Mesendoderm (in vitro differentiated cells): ENCODE results near the gene SP140.

Source experiments
- DNase-seq: peaks from one replicate; pipeline ENCODE4 v3.0.0; 2013
- H2AK5ac ChIP-seq: 2 replicates; pipeline ENCODE4 v1.6.1; 2013; ENCODE audit warnings: low read length, inconsistent platforms
- H2BK120ac ChIP-seq: 2 replicates; pipeline ENCODE4 v1.6.1; 2013; ENCODE audit warnings: low read depth, mild to moderate bottlenecking, low read length, moderate library complexity, mixed read lengths
- H2BK15ac ChIP-seq: replicated peaks from 2 replicates; pipeline ENCODE4 v1.6.1; 2013; ENCODE audit warnings: low read depth, mild to moderate bottlenecking, moderate library complexity
- H2BK5ac ChIP-seq: 2 replicates; pipeline ENCODE4 v1.6.1; 2013; ENCODE audit warnings: low read length, inconsistent platforms
- H3K18ac ChIP-seq: 2 replicates; pipeline ENCODE4 v1.6.1; 2013; ENCODE audit warnings: mild to moderate bottlenecking, low read length, mixed read lengths
- H3K23ac ChIP-seq: one replicate; pipeline ENCODE4 v1.6.1; 2013; ENCODE audit warnings: low read length
- H3K27ac ChIP-seq: 2 replicates; pipeline ENCODE4 v1.5.1; 2013; ENCODE audit warnings: low read depth, mild to moderate bottlenecking, inconsistent platforms, low read length, moderate library complexity
- H3K27me3 ChIP-seq: 2 replicates; pipeline ENCODE4 v1.6.1; 2013; ENCODE audit warnings: low read length, control low read depth, mild to moderate bottlenecking, inconsistent platforms; ENCODE audit not compliant: insufficient read depth, poor library complexity
- H3K36me3 ChIP-seq: 2 replicates; pipeline ENCODE4 v1.6.1; 2013; ENCODE audit warnings: low read length, inconsistent platforms; ENCODE audit not compliant: control insufficient read depth, insufficient read depth
- H3K4ac ChIP-seq: one replicate; pipeline ENCODE4 v1.6.1; 2013; ENCODE audit warnings: low read depth, mild to moderate bottlenecking, low read length, moderate library complexity
- H3K4me1 ChIP-seq: 2 replicates; pipeline ENCODE4 v1.6.1; 2013; ENCODE audit warnings: low read depth, low read length, inconsistent platforms; ENCODE audit not compliant: control insufficient read depth
- H3K4me2 ChIP-seq: 2 replicates; pipeline ENCODE4 v1.6.1; 2013; ENCODE audit warnings: low read length
- H3K4me3 ChIP-seq: 2 replicates; pipeline ENCODE4 v1.5.1; 2013; ENCODE audit warnings: mild to moderate bottlenecking, low read length
- H3K56ac ChIP-seq: one replicate; pipeline ENCODE4 v1.6.1; 2013; ENCODE audit warnings: low read length
- H3K79me1 ChIP-seq: 2 replicates; pipeline ENCODE4 v1.6.1; 2013; ENCODE audit warnings: low read length, inconsistent platforms
- H3K79me2 ChIP-seq: 2 replicates; pipeline ENCODE4 v1.6.1; 2013; ENCODE audit warnings: mild to moderate bottlenecking, low read length; ENCODE audit not compliant: control insufficient read depth, insufficient read depth
- H3K9ac ChIP-seq: 2 replicates; pipeline ENCODE4 v1.6.1; 2013; ENCODE audit warnings: low read length, inconsistent platforms
- H4K5ac ChIP-seq: one replicate; pipeline ENCODE4 v1.6.1; 2013; ENCODE audit warnings: low read length
- H4K8ac ChIP-seq: one replicate; pipeline ENCODE4 v1.6.1; 2013; ENCODE audit warnings: low read depth, mild to moderate bottlenecking, control low read depth, low read length, moderate library complexity
- WGBS: extraction: QIAGEN DNeasy Blood & Tissue Kit; methylation state at CpG from one replicate; pipeline ENCODE4 v1.1.7; 2013; ENCODE audit warnings: low lambda C conversion rate, missing lambda C conversion rate; ENCODE audit not compliant: insufficient coverage; ENCODE audit errors: extremely low coverage; 5-methylcytosine and 5-hydroxymethylcytosine counted together

The SP140 gene

DNA sequence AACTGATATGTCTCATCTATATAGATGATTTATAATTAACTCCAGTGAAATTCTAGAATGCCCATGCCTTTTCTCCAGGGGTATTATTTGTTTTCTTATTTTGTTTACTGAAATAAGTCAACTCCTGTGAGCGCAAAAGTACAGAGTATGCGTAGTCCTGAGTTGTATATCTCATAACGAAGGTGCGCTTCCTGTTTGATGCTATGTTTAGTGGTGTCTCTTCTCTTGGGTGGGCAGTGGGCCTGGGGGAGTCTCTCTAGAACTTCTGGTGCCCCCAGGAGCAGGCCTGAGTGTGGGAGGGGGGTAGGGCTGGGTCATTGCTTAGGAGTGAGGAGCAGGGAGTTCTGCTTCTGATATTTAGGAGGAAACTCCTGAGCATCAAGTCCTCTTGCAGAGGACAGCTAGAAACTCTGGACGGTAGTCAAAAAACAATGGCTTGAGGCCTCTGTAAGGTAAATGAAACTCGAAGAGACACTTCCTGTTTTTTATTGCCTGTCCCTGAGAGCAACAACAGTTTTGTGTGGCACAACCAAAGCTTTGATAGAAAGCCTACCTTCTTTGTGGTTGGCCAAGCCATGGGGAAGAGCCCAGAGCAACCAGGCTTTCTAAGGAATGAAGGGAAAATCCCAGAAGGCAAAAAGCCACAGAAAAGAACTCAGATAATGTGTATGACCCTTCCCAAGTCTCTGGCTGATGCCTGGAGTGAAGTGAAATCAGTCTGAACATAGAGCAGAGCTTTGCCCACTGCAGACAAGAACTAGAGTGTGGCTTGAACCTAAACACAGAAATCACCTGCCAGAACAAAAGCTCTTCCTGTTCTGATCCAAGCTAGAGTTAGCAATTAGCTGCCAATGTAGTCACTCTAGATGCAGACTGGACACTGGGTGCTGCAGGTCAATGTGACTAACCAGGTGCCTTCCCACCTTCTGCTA, 92.9 kb downstream of the SP140 start:
- no peak overlapping the region for H3K9ac ChIP-seq
- H3K36me3 ChIP-seq, result no peaks in the 10 kb centered on the region
- no peak overlapping the region for H3K27ac ChIP-seq
- DNase-seq, result no peak
- no peak overlapping the region for H4K5ac ChIP-seq
- no peak overlapping the region for H3K18ac ChIP-seq
- H3K79me1 ChIP-seq, result no peaks in the 10 kb centered on the region
- H3K4ac ChIP-seq, result no peak overlapping the region
- no peak overlapping the region for H3K4me2 ChIP-seq
- no CpG with 5 or more reads among the region's 6 CpGs for WGBS
- no peaks in the 10 kb centered on the region for H3K4me1 ChIP-seq
- H3K23ac ChIP-seq, result no peak overlapping the region
- no peak overlapping the region for H2BK15ac ChIP-seq
- no peak overlapping the region for H3K56ac ChIP-seq
- no peak overlapping the region for H2BK5ac ChIP-seq
- no peak overlapping the region for H2BK120ac ChIP-seq
- H2AK5ac ChIP-seq, result no peak overlapping the region
- no peak overlapping the region for H4K8ac ChIP-seq
- no peaks in the 10 kb centered on the region for H3K79me2 ChIP-seq
- no peaks in the 10 kb centered on the region for H3K27me3 ChIP-seq
- no peak overlapping the region for H3K4me3 ChIP-seq

DNA sequence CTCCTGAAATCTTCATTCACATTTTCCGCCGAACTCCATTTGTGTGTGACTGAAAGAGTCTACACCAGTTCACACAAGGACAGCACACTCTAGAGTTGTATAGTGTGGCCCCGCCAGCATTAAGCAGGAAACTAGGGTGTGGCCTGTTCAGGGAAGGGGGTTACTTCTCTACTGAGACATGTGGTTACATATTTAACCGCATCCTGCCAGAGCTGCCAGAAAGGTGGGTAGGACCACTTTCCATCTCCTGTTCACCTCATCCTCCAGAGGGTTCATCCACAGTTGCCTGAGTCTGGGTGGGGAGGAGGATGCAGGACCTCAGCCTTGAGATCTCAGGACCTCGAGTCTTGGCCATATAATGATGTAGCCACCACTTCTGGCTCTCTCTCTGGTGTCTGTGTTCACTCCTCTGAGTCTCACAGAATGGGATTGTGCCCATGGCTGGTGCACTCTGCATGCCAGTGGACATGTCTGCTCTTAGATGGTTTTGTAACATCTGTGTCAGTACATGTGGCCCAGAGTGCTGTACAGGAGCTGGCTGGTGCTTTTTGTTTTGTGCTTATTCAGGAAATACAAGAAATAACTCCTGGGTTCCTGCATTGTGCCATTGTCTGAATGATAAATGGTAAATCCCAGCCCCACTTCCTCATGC, 93.8 kb downstream of the SP140 start:
- no peak overlapping the region for H3K9ac ChIP-seq
- H3K79me1 ChIP-seq, result no peaks in the 10 kb centered on the region
- H3K4me1 ChIP-seq, result no peaks in the 10 kb centered on the region
- H3K18ac ChIP-seq, result no peak overlapping the region
- no CpG with 5 or more reads among the region's 5 CpGs for WGBS
- H2BK120ac ChIP-seq, result no peak overlapping the region
- no peaks in the 10 kb centered on the region for H3K79me2 ChIP-seq
- H3K27me3 ChIP-seq, result no peaks in the 10 kb centered on the region
- no peak overlapping the region for H2AK5ac ChIP-seq
- H3K36me3 ChIP-seq, result no peaks in the 10 kb centered on the region
- no peak overlapping the region for H2BK15ac ChIP-seq
- no peak overlapping the region for H3K23ac ChIP-seq
- no peak overlapping the region for H3K27ac ChIP-seq
- H2BK5ac ChIP-seq, result no peak overlapping the region
- no peak for DNase-seq
- H3K4me3 ChIP-seq, result no peak overlapping the region
- no peak overlapping the region for H4K5ac ChIP-seq
- H3K4me2 ChIP-seq, result no peak overlapping the region
- no peak overlapping the region for H3K56ac ChIP-seq
- no peak overlapping the region for H4K8ac ChIP-seq
- no peak overlapping the region for H3K4ac ChIP-seq

DNA sequence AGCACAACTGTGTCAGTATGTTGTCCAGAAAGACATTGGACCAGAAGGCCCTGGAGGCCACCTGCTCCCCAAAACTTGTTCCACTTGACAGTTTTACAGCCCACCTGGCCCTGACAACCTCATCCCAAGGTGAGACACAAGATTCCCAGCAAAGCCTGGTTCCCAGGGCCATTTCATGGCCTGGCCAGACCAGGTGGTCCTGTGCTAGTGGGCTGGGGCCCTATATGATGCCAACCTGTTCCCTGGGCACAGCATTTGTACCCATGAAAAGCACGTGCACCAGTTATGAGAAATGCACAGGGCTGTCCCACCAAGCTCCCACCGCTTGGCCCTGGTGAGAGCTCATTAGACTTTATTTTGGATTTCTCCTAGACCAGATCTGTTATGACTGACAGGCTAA, 95.5 kb downstream of the SP140 start:
- no peak overlapping the region for H2BK120ac ChIP-seq
- no peak overlapping the region for H4K8ac ChIP-seq
- no peak overlapping the region for H2AK5ac ChIP-seq
- H3K18ac ChIP-seq, result no peak overlapping the region
- no peak overlapping the region for H3K9ac ChIP-seq
- H3K79me1 ChIP-seq, result no peaks in the 10 kb centered on the region
- DNase-seq, result no peak
- no peak overlapping the region for H3K4me2 ChIP-seq
- H2BK5ac ChIP-seq, result no peak overlapping the region
- H2BK15ac ChIP-seq, result no peak overlapping the region
- H3K56ac ChIP-seq, result no peak overlapping the region
- H3K27ac ChIP-seq, result no peak overlapping the region
- no peak overlapping the region for H3K4me3 ChIP-seq
- H3K36me3 ChIP-seq, result no peaks in the 10 kb centered on the region
- no peaks in the 10 kb centered on the region for H3K79me2 ChIP-seq
- WGBS, result no CpG with 5 or more reads among the region's 2 CpGs
- no peak overlapping the region for H4K5ac ChIP-seq
- no peak overlapping the region for H3K23ac ChIP-seq
- no peaks in the 10 kb centered on the region for H3K27me3 ChIP-seq
- no peak overlapping the region for H3K4ac ChIP-seq
- H3K4me1 ChIP-seq, result no peaks in the 10 kb centered on the region

DNA sequence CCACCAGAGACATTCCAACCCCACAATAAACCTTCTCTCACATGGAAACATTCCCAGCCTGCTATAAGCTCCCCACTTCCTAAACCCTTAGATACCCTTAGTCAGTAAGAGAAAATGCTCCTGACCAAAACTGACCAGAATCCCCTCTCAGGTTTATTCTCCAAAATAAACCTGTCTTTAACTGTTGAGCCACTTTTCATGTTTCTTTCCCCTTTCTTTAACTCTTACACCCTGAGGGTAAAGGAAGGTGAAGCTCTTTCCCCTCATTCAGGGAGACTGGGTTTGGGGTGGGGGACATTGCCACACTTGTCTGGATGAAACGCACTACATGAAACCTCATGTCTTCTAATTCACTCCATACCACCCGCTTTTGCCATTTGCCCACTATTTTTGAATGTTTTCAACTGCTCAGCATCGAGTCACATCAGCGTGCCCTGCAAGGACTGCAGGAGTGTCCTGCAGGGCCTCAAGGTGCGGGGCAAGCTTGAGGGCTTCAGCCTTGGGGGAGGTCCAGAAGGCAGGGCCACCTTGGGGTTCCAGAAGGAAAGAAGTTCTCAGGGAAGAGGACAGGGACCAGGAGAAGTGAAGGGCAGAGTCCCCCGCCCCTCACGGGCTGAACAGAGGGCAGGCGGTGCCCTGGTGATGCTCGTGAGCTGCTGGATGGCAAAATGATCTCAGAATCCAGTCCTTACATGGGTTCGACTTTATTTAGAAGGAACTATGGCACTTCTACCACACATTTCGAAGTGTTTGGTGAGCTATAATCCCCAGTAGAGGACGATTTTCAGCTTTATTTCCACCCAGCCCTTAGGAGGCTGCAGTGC, 97.2 kb downstream of the SP140 start:
- no peak overlapping the region for H3K27ac ChIP-seq
- no peak overlapping the region for H3K56ac ChIP-seq
- no peaks in the 10 kb centered on the region for H3K36me3 ChIP-seq
- H3K4me2 ChIP-seq, result no peak overlapping the region
- WGBS, result no CpG with 5 or more reads among the region's 12 CpGs
- H3K23ac ChIP-seq, result no peak overlapping the region
- no peaks in the 10 kb centered on the region for H3K79me2 ChIP-seq
- H3K27me3 ChIP-seq, result no peaks in the 10 kb centered on the region
- H3K4ac ChIP-seq, result no peak overlapping the region
- H4K5ac ChIP-seq, result no peak overlapping the region
- DNase-seq, result no peak
- H3K9ac ChIP-seq, result no peak overlapping the region
- H2BK15ac ChIP-seq, result no peak overlapping the region
- H2AK5ac ChIP-seq, result no peak overlapping the region
- H3K18ac ChIP-seq, result no peak overlapping the region
- H2BK5ac ChIP-seq, result no peak overlapping the region
- no peak overlapping the region for H2BK120ac ChIP-seq
- no peaks in the 10 kb centered on the region for H3K79me1 ChIP-seq
- no peak overlapping the region for H3K4me3 ChIP-seq
- H3K4me1 ChIP-seq, result no peaks in the 10 kb centered on the region
- no peak overlapping the region for H4K8ac ChIP-seq

DNA sequence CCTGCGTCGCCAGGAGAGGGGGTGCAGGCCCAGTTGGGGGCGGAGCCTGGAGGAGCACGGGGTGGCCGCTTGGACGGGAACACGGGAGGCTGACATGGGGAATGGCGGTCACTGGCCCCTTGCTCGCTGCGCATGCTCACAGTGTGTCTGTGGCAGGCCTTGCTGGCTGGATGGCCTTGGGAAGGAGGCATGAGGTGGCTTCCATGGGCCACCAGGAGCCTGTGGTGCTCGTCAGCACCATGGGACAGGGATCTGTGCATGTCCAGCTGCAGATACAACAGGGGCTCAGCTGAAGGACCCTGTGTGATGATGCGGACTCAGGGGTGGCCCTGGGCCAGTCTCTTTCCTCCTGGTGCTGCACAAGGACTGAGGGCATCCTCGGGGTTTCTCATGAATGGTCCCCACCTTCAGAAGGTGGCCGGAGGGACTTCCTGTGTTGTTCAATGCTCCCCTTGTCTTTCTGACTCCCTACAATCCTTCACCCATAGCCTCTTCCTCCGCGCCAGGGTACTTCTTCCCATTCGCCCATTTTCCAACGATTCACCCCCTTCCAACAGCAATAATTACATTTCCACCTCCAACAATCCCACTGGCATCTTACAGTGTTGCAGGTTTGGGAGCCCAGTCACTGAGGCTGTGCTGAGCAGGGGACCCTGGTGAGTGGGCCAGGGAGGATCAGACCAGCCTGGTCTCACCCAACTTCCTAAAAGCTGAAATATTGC, 98.0 kb downstream of the SP140 start:
- H4K8ac ChIP-seq, result no peak overlapping the region
- H2BK15ac ChIP-seq, result no peak overlapping the region
- H2AK5ac ChIP-seq, result no peak overlapping the region
- no peaks in the 10 kb centered on the region for H3K79me1 ChIP-seq
- DNase-seq, result no peak
- H3K4me1 ChIP-seq, result no peaks in the 10 kb centered on the region
- H3K56ac ChIP-seq, result no peak overlapping the region
- no peak overlapping the region for H3K27ac ChIP-seq
- H3K79me2 ChIP-seq, result no peaks in the 10 kb centered on the region
- H3K9ac ChIP-seq, result no peak overlapping the region
- H3K4me2 ChIP-seq, result no peak overlapping the region
- H2BK5ac ChIP-seq, result no peak overlapping the region
- H3K4me3 ChIP-seq, result no peak overlapping the region
- no peak overlapping the region for H3K18ac ChIP-seq
- no peak overlapping the region for H3K4ac ChIP-seq
- WGBS, result 100% methylated on average over 2 of the region's 18 CpGs
- H2BK120ac ChIP-seq, result no peak overlapping the region
- H3K27me3 ChIP-seq, result no peaks in the 10 kb centered on the region
- no peaks in the 10 kb centered on the region for H3K36me3 ChIP-seq
- no peak overlapping the region for H4K5ac ChIP-seq
- H3K23ac ChIP-seq, result no peak overlapping the region
